ENCODE results near the gene SLC1A5.

DNA sequence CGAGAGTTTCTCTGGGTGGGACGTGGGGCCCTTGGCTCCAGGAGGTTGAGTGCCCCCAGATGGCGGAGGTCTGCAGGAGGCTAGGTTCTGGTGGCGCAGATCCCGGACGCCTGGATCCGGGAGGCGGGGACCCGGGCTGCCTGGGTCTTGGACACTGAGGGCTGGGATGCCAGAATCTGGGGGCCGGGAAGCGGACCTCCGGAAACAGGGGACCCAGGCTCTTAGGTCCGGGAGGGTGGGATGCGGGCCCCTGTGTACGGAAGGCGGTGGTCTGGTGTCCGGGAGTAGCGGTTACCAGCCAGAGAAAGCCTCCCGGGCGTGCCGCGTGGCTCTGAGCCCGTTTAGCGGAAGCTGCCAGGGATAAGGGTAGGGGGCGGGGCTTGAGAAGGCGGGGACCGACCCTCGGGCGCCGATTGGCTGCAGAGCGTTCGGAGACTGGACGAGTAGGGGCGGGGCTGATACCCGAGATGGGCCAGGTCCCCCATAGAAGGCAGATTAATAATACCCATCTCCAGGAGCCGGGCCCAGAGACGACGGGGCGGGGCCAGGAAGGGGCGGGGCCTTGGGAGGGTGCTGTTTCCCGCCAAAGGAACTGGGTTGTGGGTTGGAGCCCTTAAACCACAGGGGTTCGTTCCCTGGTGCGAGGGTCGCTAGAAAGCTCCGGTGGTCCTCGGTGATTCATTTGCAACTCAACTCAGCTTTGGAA, at the start of gene SLC1A5:
- peak; percentile 97 for TF ChIP-seq POLR2A (IDR thresholded peaks at IDR 0.05)
- TF ChIP-seq, protein P1, sequence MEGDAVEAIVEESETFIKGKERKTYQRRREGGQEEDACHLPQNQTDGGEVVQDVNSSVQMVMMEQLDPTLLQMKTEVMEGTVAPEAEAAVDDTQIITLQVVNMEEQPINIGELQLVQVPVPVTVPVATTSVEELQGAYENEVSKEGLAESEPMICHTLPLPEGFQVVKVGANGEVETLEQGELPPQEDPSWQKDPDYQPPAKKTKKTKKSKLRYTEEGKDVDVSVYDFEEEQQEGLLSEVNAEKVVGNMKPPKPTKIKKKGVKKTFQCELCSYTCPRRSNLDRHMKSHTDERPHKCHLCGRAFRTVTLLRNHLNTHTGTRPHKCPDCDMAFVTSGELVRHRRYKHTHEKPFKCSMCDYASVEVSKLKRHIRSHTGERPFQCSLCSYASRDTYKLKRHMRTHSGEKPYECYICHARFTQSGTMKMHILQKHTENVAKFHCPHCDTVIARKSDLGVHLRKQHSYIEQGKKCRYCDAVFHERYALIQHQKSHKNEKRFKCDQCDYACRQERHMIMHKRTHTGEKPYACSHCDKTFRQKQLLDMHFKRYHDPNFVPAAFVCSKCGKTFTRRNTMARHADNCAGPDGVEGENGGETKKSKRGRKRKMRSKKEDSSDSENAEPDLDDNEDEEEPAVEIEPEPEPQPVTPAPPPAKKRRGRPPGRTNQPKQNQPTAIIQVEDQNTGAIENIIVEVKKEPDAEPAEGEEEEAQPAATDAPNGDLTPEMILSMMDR (IDR thresholded peaks at IDR 0.05) = no peak
- peak; percentile 99 for TF ChIP-seq POLR2AphosphoS5 (IDR thresholded peaks at IDR 0.05)

Data from prostate gland (tissue), 2 donors.